ENCODE measurements around the gene FAM117A. TPM values are rescaled to one million over a fixed set of nuclear protein-coding genes. Genes with fewer than 3 reads are reported as not detected.

The FAM117A gene
- polyA plus RNA-seq (ENCODE audit: insufficient read length in 12 of 12), result 10 to 100 TPM in 11 of 12 donors, not detected in 1; 14.7 to 29.6 (median 19.3) TPM
- long read RNA-seq, donor 1, transcript FAM117A-201 (8 exons, 2,365 nt), result major isoform, 6 of 6 reads
- long read RNA-seq, donor 1, partial matches to known transcripts, result 0 of 6 reads
- long read RNA-seq, donor 1, other reads (novel, unspliced or antisense), result 0 of 6 reads
- long read RNA-seq, donor 2, transcript FAM117A-201 (8 exons, 2,365 nt), result major isoform, 5 of 5 reads
- long read RNA-seq, donor 2, partial matches to known transcripts, result 0 of 5 reads
- long read RNA-seq, donor 2, other reads (novel, unspliced or antisense), result 0 of 5 reads
- long read RNA-seq, donor 3, partial matches to known transcripts, result 0 of 3 reads
- long read RNA-seq, donor 3, other reads (novel, unspliced or antisense), result 0 of 3 reads
- long read RNA-seq, donor 4, partial matches to known transcripts, result 0 of 2 reads
- long read RNA-seq, donor 4, other reads (novel, unspliced or antisense), result 0 of 2 reads
- long read RNA-seq, donor 5, transcript FAM117A-201 (8 exons, 2,365 nt), result major isoform, 9 of 15 reads
- long read RNA-seq, donor 5, partial matches to known transcripts, result 5 of 15 reads
- long read RNA-seq, donor 5, other reads (novel, unspliced or antisense), result 0 of 15 reads
- long read RNA-seq, donor 6, partial matches to known transcripts, result 7 of 8 reads
- long read RNA-seq, donor 6, other reads (novel, unspliced or antisense), result 0 of 8 reads
- long read RNA-seq, donor 7, partial matches to known transcripts, result 0 of 1 reads
- long read RNA-seq, donor 7, other reads (novel, unspliced or antisense), result 0 of 1 reads
- long read RNA-seq, donor 8, partial matches to known transcripts, result 0 of 4 reads
- long read RNA-seq, donor 8, other reads (novel, unspliced or antisense), result 0 of 4 reads
- long read RNA-seq, donor 9, partial matches to known transcripts, result 0 of 1 reads
- long read RNA-seq, donor 9, other reads (novel, unspliced or antisense), result 0 of 1 reads
- long read RNA-seq, donor 10, partial matches to known transcripts, result 0 of 4 reads
- long read RNA-seq, donor 10, other reads (novel, unspliced or antisense), result 0 of 4 reads
- long read RNA-seq, donor 11, transcript FAM117A-201 (8 exons, 2,365 nt), result major isoform, 5 of 24 reads
- long read RNA-seq, donor 11, partial matches to known transcripts, result 19 of 24 reads
- long read RNA-seq, donor 11, other reads (novel, unspliced or antisense), result 0 of 24 reads

DNA sequence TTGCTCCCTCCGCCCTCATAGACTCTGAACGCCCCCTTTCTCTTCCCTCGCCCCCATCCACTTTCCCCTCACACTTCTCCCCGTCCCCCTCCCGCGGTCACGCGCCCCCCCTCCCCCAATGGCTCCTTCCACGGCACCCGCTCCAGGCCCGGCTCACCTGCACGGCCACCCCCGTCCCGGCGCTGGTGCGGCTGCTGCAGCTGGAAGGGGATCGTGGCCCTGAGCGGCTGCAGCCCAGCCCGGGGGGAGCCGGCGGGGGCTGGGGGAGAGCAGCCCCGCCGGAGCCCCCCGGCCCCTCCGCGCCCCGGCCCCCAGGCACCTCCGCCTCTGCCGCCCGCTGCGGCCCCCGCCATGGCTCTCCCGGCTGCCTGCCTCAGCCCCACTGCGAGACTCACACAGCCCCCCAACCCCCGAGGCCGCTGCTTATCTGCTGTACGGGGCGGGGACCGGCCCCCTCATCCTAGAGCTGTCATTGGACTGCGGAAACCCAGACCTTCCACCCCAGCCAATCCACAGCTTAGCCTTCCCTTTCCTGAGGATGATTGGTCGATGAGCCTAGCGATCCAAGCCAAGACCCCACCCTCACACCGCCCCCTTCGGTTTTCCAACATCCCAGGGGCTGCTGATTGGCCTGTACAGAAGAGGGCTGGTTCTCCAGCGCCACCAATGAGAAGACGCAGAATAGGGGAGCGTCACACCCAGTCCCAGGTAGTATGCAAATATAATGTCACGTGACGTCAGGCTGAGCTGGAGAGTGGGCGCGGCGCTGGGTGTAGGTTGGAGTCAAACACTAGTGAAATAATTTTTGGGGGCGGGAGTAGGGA lies at the start of gene FAM117A:
FAM117A (minus strand) TSS at position 397 of the 824 bp plus-strand sequence; CDS start at position 353, 44 bp downstream.
- DNase-seq, result peak; percentile 96

GRCh38 chr17:49809056-49809455 lies 45.1 kb upstream of the FAM117A start:
- no peak for DNase-seq

DNA sequence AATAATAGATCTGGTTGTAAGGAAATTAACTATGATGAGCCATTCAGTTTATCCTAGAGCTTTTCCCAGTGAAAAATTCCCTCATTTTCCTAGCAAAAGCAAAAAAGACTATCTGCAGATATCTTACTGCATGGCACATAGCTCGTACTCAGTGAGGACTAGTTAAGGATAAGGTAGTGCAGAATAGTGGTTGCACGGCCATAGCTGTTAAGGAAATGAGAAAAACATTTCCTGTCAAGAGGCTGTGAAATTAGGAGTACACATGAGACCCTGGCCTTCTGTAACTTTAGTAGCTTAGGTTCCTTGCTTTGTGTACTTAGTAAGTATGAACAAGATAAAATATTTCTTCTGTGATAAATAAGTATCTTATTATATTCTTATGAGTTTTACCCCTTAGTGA lies 34.8 kb upstream of the FAM117A start:
- no peak for DNase-seq

DNA sequence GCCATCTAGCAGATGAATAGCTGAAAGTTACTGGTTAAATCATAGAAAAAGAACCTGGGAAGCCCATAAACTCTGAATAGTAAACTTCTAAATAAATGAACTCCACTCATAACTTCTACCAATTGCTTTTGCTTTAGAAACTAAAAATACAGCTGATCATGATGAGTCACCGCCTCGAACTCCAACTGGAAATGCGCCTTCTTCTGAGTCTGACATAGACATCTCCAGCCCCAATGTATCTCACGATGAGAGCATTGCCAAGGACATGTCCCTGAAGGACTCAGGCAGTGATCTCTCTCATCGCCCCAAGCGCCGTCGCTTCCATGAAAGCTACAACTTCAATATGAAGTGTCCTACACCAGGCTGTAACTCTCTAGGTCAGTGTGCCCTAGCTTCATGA lies 34.3 kb upstream of the FAM117A start:
- no peak for DNase-seq

DNA sequence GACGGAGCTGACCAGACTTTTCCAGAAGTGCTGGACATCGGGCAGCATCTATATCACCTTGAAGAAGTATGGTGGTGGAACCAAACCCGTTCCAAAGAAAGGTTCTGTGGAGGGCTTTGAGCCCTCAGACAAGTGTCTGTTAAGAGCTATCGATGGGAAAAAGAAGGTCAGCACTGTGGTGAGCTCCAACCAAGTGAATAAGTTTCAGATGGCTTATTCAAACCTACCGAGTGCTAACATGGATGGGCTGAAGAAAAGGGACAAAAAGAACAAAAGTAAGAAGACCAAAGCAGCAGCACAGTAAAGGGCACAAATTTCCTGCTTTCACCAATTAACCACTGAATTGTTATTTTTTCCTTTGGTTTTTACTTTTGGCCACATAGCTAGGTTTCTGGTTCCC lies 31.4 kb upstream of the FAM117A start:
- DNase-seq, result no peak

DNA sequence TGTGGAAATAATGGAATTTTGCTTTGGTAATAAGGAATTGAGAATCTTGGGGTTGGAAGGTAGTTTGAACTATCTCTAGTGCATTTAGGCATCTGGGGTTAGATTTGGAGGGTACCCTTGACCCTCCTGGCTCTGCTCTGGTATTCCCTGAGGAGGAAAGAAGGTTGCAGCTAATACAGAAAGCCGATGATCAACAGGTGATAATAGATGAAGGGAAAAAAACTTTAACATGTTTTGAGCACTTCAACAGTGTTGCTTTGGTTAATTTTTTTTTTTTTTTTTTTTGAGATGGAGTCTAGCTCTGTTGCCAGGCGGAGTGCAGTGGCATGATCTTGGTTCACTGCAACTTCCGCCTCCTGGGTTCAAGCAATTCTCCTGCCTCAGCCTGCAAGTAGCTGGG lies 29.4 kb upstream of the FAM117A start:
- DNase-seq, result no peak

GRCh38 chr17:49789243-49789578 lies 25.3 kb upstream of the FAM117A start:
- no peak for DNase-seq

DNA sequence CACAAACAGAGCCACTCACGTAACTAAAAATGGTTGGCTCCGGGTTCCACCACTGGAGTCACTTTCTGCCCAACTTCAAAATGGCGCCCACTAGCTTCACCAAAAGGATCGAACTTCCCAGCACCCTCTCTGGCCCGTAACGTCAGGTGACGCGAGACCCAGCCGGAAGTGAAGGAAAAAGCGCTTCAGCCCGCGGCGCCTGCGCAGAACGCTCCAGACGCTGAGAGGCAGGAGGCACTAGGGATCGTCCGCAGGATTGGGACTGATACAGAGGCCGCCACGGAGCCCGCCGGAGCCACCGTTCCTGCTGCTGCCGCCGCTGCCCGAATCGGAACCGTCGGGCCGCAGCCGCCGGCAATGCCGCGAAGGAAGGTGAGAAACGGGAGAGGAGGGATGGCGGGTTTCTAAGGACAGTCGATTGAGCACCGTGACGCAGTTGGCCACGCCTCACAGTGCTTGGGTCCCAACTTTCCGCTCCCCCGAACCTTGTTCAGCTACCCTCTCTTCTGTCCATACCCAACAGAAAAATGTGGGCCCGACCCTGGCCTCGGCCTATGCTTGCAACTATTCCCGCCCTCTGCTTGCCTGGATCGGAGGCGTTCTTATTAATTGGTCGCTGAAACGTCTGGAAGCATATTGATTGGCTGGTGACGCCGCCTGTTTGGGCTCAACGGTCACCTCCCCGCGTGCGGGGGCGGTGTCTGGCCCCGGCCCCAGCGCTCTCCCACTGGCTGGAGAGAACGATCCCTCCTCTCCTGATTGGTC lies 24.7 kb upstream of the FAM117A start, which contains the start of gene KAT7:
KAT7 (plus strand) TSS at position 204 of the 765 bp plus-strand sequence; CDS start at position 358, 154 bp downstream.
- peak; percentile 99 for DNase-seq

- no peak for DNase-seq
Measured at GRCh38 chr17:49787884-49788477, 24.1 kb upstream of the FAM117A start.

DNA sequence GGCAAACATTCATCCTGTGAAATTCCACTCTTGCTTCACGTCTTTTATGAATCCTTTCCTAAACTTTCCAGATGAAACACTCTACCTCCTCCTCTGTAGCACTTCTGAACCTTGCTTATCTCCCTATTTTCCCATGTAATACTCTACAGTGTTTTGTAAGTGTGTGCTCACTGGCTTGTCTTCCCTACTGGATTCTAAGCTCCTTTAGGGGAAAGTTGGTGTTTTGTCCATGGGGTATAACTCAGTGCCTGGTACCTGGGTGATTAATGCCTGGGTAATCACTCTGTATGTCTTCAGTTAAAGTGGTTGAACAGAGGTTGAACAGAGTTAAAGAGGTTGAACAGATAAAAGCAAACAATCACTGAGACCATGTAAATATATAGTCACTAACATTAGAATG lies 20.7 kb upstream of the FAM117A start:
- DNase-seq, result no peak

DNA sequence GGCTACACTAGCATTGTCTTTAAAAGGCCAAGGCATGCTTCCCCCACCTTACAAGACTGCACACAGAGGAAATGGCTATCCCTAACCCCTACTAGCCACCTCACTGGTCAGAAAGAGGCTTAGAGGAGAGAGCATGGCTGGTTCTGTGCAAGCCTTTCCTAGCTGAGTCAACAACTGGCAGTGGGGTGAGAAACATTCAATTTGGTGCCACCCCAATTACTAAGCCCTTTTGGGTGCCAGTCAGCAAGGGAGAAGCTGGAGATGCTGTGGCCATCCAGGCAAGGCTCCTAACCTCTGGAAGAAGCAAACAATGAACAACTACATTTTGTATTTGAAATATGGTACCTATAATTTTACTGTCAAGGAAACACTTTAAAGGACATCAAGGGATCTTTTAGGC lies 19.9 kb upstream of the FAM117A start:
- DNase-seq, result no peak

GRCh38 chr17:49783071-49783715 lies 19.3 kb upstream of the FAM117A start:
- DNase-seq, result peak; percentile 10

DNA sequence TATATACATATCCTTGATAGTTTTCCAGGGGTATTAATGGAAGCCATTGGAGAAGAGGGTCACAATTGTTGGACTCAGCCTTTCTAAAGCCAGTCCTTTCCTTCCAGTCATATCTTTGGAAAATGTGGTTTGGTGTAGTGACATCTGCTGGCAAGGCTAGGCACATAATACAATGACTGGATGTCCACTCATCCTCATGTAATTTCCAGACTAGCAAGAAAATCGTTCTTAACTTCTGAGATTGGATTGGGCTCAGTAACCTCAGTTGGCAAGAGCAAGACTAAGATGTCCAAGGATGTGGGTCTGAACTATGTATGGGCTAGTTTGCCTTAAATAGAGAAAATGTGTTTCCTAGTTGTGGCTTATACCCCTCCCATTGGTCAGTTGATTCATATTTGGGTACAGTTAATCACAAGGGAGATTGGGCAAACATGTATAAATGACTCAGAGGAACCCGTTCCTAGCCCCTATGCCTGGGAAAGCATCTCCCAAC lies 15.9 kb upstream of the FAM117A start:
- peak; percentile 64 for DNase-seq

DNA sequence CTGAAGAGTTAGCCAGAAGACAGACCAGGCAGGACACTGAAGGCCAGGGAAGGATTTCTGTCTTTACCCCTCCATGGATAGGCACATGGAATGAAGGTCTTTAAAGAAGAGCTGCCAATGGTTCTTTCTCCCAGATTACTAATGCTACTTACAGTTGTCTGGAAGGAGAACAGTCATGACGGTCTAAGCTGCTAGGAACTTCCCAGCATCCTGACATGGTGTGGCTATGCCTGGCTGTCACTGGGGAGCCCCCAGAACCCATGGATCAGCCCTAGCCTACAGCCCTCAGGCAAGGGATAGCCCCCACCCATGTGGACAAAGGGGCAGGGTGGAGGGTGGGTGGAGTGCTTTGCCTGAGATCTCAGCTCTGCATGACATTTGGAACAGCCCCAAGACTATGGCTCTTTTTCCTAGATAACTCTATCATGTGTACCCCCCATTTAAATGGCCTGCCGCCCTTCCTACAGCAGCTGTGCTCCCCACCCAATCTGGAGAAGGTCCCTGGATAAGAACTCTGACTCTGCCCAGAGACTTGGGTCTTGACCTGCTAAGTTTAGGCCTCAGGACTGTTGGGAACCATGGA lies 15.3 kb upstream of the FAM117A start:
- DNase-seq, result no peak

GRCh38 chr17:49777563-49777962 lies 13.6 kb upstream of the FAM117A start:
- no peak for DNase-seq

- no peak for DNase-seq
Measured at GRCh38 chr17:49776551-49777300, 12.8 kb upstream of the FAM117A start.

DNA sequence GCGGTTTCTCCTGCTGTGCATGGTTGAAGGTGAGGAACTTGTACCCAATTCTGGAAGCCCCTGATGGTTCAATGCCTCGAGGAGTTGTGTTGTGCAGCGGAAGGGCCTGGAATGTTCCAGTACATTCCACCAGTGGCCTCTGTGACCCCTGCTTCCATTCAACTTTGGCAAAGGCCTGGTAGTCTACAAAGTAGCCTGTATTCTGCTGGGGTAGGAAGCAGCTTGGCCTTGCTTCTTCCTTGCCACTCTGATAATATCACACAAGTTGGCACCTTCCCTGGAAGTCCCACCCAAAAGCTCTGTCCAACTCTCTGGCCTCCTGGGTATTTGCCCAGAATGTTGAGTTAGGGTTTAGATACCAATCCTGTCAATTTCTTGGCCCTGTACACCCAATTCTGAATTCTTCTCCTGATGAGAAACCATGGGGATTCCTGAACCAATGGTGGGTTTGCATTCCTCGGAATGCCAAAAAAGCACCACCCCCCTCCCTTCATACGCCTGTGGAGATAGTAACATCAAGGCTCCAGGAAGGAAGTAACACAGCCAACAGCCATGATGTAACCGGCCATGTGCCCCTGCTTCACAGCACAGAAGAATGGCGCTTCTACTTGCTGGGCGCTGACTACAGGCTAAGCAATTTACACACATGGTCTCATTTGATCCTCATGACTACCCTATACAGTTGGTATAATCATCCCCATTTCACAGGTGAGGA lies 11.8 kb upstream of the FAM117A start:
- DNase-seq, result no peak

Data from muscle of arm (tissue), 14 donors.